ENCODE results near the gene RGS18. TPM values are rescaled to one million over a fixed set of nuclear protein-coding genes. Genes with fewer than 3 reads are reported as not detected.

The RGS18 gene
- total RNA-seq, 1 donor from 2014 or later, result 3.0 TPM

GRCh38 chr1:192167011-192167410, 8.7 kb downstream of the RGS18 start:
- no peaks in the 10 kb centered on the region for H3K27me3 ChIP-seq
- DNase-seq (ENCODE audit: low spot score in 2 of 2), result no peak
- H3K4me3 ChIP-seq, result no peak overlapping the region
- no peaks in the 10 kb centered on the region for H3K4me1 ChIP-seq
- intact Hi-C loops (cut with DNase I), result no loop called here
- no peaks in the 10 kb centered on the region for H3K9me3 ChIP-seq
- no peak for TF ChIP-seq CTCF (IDR thresholded peaks at IDR 0.05)
- H3K36me3 ChIP-seq, result no peaks in the 10 kb centered on the region
- H3K27ac ChIP-seq, result no peak overlapping the region

- H3K4me1 ChIP-seq, result no peaks in the 10 kb centered on the region
- intact Hi-C loops (cut with DNase I), result no loop called here
- no peak overlapping the region for H3K27ac ChIP-seq
- no peak overlapping the region for H3K4me3 ChIP-seq
- no peaks in the 10 kb centered on the region for H3K9me3 ChIP-seq
- H3K36me3 ChIP-seq, result no peaks in the 10 kb centered on the region
- H3K27me3 ChIP-seq, result no peaks in the 10 kb centered on the region
- no peak for TF ChIP-seq CTCF (IDR thresholded peaks at IDR 0.05)
- no peak for DNase-seq (ENCODE audit: low spot score in 2 of 2)
Measured at GRCh38 chr1:192167911-192168700, 9.8 kb downstream of the RGS18 start.

GRCh38 chr1:192168964-192169363, 10.7 kb downstream of the RGS18 start:
- no peaks in the 10 kb centered on the region for H3K9me3 ChIP-seq
- H3K27ac ChIP-seq, result no peak overlapping the region
- H3K4me3 ChIP-seq, result no peak overlapping the region
- intact Hi-C loops (cut with DNase I), result no loop called here
- no peaks in the 10 kb centered on the region for H3K4me1 ChIP-seq
- no peaks in the 10 kb centered on the region for H3K27me3 ChIP-seq
- no peaks in the 10 kb centered on the region for H3K36me3 ChIP-seq
- TF ChIP-seq CTCF (IDR thresholded peaks at IDR 0.05), result no peak
- DNase-seq (ENCODE audit: low spot score in 2 of 2), result no peak

- TF ChIP-seq CTCF (IDR thresholded peaks at IDR 0.05), result no peak
- no peak for DNase-seq (ENCODE audit: low spot score in 2 of 2)
- Histone ChIP-seq H3K36me3 (no peaks in the 10 kb centered on the region), H3K4me3 (no peak overlapping the region), H3K27me3 (no peaks in the 10 kb centered on the region), H3K9me3 (no peaks in the 10 kb centered on the region), H3K4me1 (no peaks in the 10 kb centered on the region), H3K27ac (no peak overlapping the region)
- intact Hi-C loops (cut with DNase I), result no loop called here
Measured at GRCh38 chr1:192170196-192170984, 12.1 kb downstream of the RGS18 start.

GRCh38 chr1:192171123-192171522, 12.9 kb downstream of the RGS18 start:
- H3K36me3 ChIP-seq, result no peaks in the 10 kb centered on the region
- intact Hi-C loops (cut with DNase I), result no loop called here
- H3K27me3 ChIP-seq, result no peaks in the 10 kb centered on the region
- H3K9me3 ChIP-seq, result no peaks in the 10 kb centered on the region
- no peak overlapping the region for H3K27ac ChIP-seq
- no peaks in the 10 kb centered on the region for H3K4me1 ChIP-seq
- DNase-seq (ENCODE audit: low spot score in 2 of 2), result no peak
- TF ChIP-seq CTCF (IDR thresholded peaks at IDR 0.05), result no peak
- H3K4me3 ChIP-seq, result no peak overlapping the region

Measured in ascending aorta (tissue), 2 donors.